Spleen (tissue), 11 donors: ENCODE results near the gene MED1. TPM values are rescaled to one million over a fixed set of nuclear protein-coding genes. Genes with fewer than 3 reads are reported as not detected.

Source experiments
- DNase-seq: peaks from one replicate; pipeline ENCODE4 v3.0.0-alpha.2; 2020
- H3K27ac ChIP-seq, 8 donors: fragments of 200-600 bp; sonication (generic) in 7 of 8; 1 replicate in 4 of 8; 2 replicates in 4 of 8; pipeline versions ENCODE4 v1.5.0 to v1.8.0; 2016 to 2021; ENCODE audit warnings: inconsistent platforms in 4 of 8, mild to moderate bottlenecking in 4 of 8, moderate library complexity in 1 of 8
- H3K27me3 ChIP-seq, 7 donors: fragments of 200-600 bp; sonication (generic) in 6 of 7; replicated peaks in 1 of 7; 1 replicate in 4 of 7; 2 replicates in 3 of 7; pipeline versions ENCODE4 v1.5.0 to v1.8.0; 2016 to 2021; ENCODE audit warnings: inconsistent platforms in 3 of 7, mild to moderate bottlenecking in 1 of 7
- H3K36me3 ChIP-seq, 6 donors: fragments of 200-600 bp; sonication (generic) in 5 of 6; 1 replicate in 4 of 6; 2 replicates in 2 of 6; pipeline versions ENCODE4 v1.5.0 to v1.8.0; 2016 to 2021; ENCODE audit warnings: inconsistent platforms in 2 of 6
- H3K4me1 ChIP-seq, 6 donors: fragments of 200-600 bp; sonication (generic) in 5 of 6; 1 replicate in 3 of 6; 2 replicates in 3 of 6; pipeline versions ENCODE4 v1.5.0 to v1.8.0; 2016 to 2021; ENCODE audit warnings: inconsistent platforms in 3 of 6
- H3K4me3 ChIP-seq, 8 donors: fragments of 200-600 bp; sonication (generic) in 7 of 8; 1 replicate in 4 of 8; 2 replicates in 4 of 8; pipeline versions ENCODE4 v1.5.0 to v1.8.0; 2016 to 2021; ENCODE audit warnings: inconsistent platforms in 4 of 8, mild to moderate bottlenecking in 4 of 8, moderate library complexity in 2 of 8
- H3K9me3 ChIP-seq, 8 donors: fragments of 200-600 bp; sonication (generic) in 7 of 8; 1 replicate in 4 of 8; 2 replicates in 4 of 8; pipeline versions ENCODE4 v1.5.0 to v1.8.0; 2016 to 2021; ENCODE audit warnings: inconsistent platforms in 4 of 8
- POLR2A ChIP-seq, 3 donors: fragments of 450-650 bp; IDR thresholded peaks; one replicate each; pipeline ENCODE4 v1.5.1; 2017; ENCODE audit warnings: antibody characterized with exemption in 3 of 3, mild to moderate bottlenecking in 1 of 3
- POLR2AphosphoS5 ChIP-seq, 3 donors: sonication (generic); formaldehyde crosslinking; IDR thresholded peaks; one replicate each; pipeline ENCODE4 v1.5.1; 2017; ENCODE audit warnings: antibody characterized with exemption in 3 of 3
- WGBS, 5 donors: extraction: QIAGEN DNeasy Blood & Tissue Kit in 3 of 5; methylation state at CpG; one replicate each; pipeline versions ENCODE4 v1.1.5 to v1.1.7; 2013 to 2018; 5-methylcytosine and 5-hydroxymethylcytosine counted together
- intact Hi-C: fragments of 100-400 bp; cut with DNase I; formaldehyde crosslinking; loops from one replicate; pipeline ENCODE4 v1.15.0; 2023; ENCODE audit warnings: low total_unique reads
- polyA plus RNA-seq, 3 donors: library from polyadenylated mRNA; stranded (reverse); fragments of 200-250 nt; gene quantifications; one replicate each; pipeline ENCODE4 v1.2.1, GENCODE V29; 2013
- total RNA-seq, 7 donors: library from RNA; depleted of rRNA in 3 of 7; stranded (reverse); fragments of >200 nt in 3 of 7; fragmentation: NEBNext Ultra II Directional in 4 of 7; extraction: Animal tissue kit (Norgen Biotek cat#: 25700) in 4 of 7; gene quantifications; one replicate each; pipeline versions ENCODE4 v1.1.0 to v1.2.1, GENCODE V29; 2016 to 2021
- TF ChIP-seq, protein P1 (sequence below), 11 experiments: fragments of 200-600 bp in 7 of 11; fragments of 450-650 bp in 4 of 11; sonication (generic) in 4 of 11; IDR thresholded peaks in 8 of 11; conservative IDR thresholded peaks in 3 of 11; 1 replicate in 7 of 11; 2 replicates in 4 of 11; pipeline versions ENCODE4 v1.4.0 to v1.8.0; 2016 to 2021; ENCODE audit warnings: antibody characterized with exemption in 11 of 11, inconsistent platforms in 4 of 11, mild to moderate bottlenecking in 1 of 11
- donor health status: healthy with polysubstance abuse.
- donor health status: DM: no; HTN: no; CAD: no; lungs with moderate emphysema.
- donor health status: DM: no; HTN: no; CAD: no.
- donor health status: Bipolar disorder and iron deficiency.
- donor health status: healthy.
- donor health status: DM: no; HTN: no; CAD: no.
- donor health status: DM: yes; HTN: yes; CAD: no.

MED1 gene
- total and polyA plus RNA-seq, 10 donors: 4.4 to 43.9 (median 35.3) TPM

DNA sequence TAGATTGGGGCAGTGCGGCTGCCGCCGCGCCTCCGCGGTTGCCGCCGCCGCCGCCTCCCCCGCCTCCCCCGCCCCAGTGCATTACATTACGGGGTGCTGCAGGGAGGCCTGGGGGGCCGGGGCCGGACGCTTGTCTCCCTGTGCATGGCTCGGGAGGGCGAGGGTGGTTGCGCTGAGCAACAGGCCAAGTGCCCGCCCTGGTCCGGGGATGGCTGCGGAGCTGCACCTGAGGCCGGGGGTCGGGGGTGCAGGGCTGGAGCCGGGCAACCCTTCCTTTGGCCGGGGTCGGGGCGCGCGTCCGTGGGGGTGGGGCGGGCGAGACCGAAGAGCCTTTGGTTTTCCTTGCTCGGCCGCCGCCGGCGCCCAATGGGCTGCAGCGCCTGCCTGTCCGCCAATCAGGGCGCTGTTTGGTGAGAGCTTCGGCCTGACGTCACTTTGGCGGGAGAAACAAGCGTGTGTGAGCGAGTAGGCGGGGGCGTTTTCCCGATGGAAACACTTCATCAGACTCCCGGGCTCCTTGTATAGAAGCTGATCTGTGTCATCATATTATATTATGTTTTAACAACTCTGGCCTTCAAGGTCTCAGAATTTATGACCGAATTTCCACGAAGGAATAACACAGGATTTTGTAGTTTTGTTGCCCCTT lies 48.7 kb downstream of the MED1 start:
- Histone ChIP-seq H3K4me1 (peaks cover 20 to 44% (median 33%) of the 10 kb centered on the region in 6 donors), H3K4me3 (peak overlapping the region; percentile 95 to 100 (median 99)), H3K9me3 (no peaks in the 10 kb centered on the region), H3K27ac (peak overlapping the region; percentile 83 to 97 (median 92)), H3K36me3 (peaks cover 0 to 25% (median 12%) of the 10 kb centered on the region in 6 donors), H3K27me3 (no peaks in the 10 kb centered on the region)
- TF ChIP-seq POLR2A (IDR thresholded peaks at IDR 0.05): no peak
- TF ChIP-seq POLR2AphosphoS5 (IDR thresholded peaks at IDR 0.05): peak; percentile 43 to 73 (median 68)
- TF ChIP-seq, protein P1, sequence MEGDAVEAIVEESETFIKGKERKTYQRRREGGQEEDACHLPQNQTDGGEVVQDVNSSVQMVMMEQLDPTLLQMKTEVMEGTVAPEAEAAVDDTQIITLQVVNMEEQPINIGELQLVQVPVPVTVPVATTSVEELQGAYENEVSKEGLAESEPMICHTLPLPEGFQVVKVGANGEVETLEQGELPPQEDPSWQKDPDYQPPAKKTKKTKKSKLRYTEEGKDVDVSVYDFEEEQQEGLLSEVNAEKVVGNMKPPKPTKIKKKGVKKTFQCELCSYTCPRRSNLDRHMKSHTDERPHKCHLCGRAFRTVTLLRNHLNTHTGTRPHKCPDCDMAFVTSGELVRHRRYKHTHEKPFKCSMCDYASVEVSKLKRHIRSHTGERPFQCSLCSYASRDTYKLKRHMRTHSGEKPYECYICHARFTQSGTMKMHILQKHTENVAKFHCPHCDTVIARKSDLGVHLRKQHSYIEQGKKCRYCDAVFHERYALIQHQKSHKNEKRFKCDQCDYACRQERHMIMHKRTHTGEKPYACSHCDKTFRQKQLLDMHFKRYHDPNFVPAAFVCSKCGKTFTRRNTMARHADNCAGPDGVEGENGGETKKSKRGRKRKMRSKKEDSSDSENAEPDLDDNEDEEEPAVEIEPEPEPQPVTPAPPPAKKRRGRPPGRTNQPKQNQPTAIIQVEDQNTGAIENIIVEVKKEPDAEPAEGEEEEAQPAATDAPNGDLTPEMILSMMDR (IDR thresholded peaks at IDR 0.05 in 8 of 11, conservative IDR thresholded peaks at IDR 0.05 in 3 of 11): peak in 1 of 11 experiments; percentile 10
- intact Hi-C loops: no loop called here
- 1% methylated on average over 26 to 53 of the region's 53 CpGs for WGBS, 5 donors
- peak; percentile 96 for DNase-seq

DNA sequence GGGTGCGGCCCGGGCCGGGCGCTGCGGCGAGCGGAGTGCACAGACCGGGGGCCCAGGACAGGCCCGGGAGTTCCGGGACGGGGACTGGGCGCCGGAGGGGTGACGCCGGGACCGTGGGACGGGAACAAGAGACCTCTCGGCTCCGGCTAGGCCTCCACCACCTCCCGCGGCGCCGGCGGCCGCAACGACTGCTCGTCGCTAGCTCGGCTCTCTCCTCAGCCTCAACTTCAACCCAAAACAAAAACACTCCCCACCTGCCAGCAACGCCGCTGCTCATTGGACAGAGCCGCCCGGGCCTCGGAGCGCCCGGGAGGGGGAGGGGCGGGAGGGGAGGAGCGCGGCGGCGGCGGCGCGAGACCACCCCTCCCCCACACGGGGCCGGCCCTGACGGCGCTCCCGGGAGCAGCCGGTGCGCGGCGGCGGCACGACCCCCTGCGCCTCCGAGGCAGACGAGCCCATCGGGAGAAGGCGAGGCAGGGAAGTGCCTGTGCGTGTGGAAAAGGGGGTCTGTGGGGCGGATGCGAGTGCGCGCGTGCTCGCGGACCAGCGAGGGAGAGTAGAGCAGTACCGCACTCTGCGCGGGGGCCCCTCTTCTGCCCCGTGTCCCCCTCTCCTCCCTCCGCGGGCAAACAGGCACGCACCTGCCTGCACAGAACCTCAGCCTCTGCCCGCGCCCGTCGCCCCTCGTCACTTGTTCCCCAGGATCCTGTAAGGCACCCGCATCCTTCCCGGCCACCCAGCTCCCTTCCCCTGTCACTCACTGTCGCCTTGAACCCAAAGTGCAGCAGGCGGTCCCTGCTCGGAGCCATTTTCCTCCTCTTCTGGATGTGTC lies 49.4 kb downstream of the MED1 start, which contains the start of gene FBXL20:
Gene FBXL20 (minus strand): TSS at position 215 of the 832 bp plus-strand sequence. CDS start 224 bp downstream, outside the sequence.
- TF ChIP-seq POLR2AphosphoS5 (IDR thresholded peaks at IDR 0.05): peak; percentile 90 to 95 (median 94)
- TF ChIP-seq, protein P1 (IDR thresholded peaks at IDR 0.05 in 8 of 11, conservative IDR thresholded peaks at IDR 0.05 in 3 of 11): no peak
- TF ChIP-seq POLR2A (IDR thresholded peaks at IDR 0.05): peak in 2 of 3 donors; percentile 32 to 80
- Histone ChIP-seq H3K9me3 (no peaks in the 10 kb centered on the region), H3K4me1 (peaks cover 20 to 51% (median 33%) of the 10 kb centered on the region in 6 donors), H3K27ac (peak within 1 kb of the TSS; percentile 83 to 97 (median 92)), H3K27me3 (no peaks in the 10 kb centered on the region), H3K36me3 (peaks cover 0 to 18% (median 8%) of the 10 kb centered on the region in 6 donors), H3K4me3 (peak within 1 kb of the TSS; percentile 95 to 100 (median 99))
- intact Hi-C loops: no loop called here
- WGBS, 5 donors: 0 to 1% (median 0%) methylated on average over 51 to 86 of the region's 86 CpGs
- peak; percentile 97 for DNase-seq

DNA sequence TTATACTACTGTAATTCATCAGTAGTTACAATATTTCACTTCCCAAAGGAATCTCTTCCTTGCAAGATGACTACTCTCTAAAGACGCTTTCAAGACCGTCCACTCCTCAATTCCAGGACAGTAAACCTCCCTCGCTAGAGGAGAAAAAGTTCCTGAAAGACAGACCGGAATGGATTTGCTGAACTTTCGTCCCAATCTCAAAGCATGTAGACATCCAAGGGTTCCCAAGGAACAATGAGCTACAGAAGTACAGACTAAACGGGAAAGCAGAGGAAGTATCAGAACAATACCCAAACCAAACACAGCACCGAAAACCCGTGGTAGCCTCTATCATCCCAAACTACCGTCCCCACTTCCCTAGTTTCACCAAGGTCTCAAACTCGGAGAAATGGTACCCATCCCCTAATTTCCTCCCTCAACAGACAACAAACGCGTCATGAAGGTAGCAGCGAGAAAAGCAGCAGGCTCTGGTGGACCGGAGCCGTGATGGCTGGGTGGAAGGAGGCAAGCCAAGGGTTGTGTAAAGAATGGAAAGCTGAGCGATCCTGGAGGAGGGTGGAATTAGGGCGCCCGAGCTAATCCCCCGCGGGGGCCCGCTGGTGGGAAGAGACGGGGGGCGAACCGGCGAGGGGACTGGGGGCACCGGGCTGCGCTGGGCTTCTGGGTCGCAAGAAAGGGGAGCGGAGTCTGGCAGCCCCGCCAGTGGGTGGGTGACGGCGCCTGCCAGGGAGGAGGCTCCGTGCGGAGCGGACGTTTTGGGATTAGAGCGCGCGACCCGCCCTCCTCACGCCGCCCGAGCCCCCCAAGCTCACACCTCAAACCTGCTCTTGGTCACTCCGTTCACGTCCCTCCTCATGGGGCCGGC lies 50.3 kb downstream of the MED1 start:
- peaks cover 0 to 9% (median 1%) of the 10 kb centered on the region in 6 donors for H3K36me3 ChIP-seq
- DNase-seq: no peak
- peak overlapping the region; percentile 95 to 100 (median 99) for H3K4me3 ChIP-seq
- WGBS, 5 donors: 1 to 3% (median 2%) methylated on average over 16 to 46 of the region's 46 CpGs
- intact Hi-C loops: no loop called here
- peaks cover 20 to 57% (median 33%) of the 10 kb centered on the region in 6 donors for H3K4me1 ChIP-seq
- no peak for TF ChIP-seq POLR2AphosphoS5 (IDR thresholded peaks at IDR 0.05)
- TF ChIP-seq POLR2A (IDR thresholded peaks at IDR 0.05): no peak
- TF ChIP-seq, protein P1 (IDR thresholded peaks at IDR 0.05 in 8 of 11, conservative IDR thresholded peaks at IDR 0.05 in 3 of 11): no peak
- H3K9me3 ChIP-seq: no peaks in the 10 kb centered on the region
- H3K27me3 ChIP-seq: no peaks in the 10 kb centered on the region
- H3K27ac ChIP-seq: peak overlapping the region; percentile 83 to 97 (median 92)
